RPMI8226 (cell line): ENCODE data around the gene FRS2.
"Not testable (repeated sequence)": the region's sequence is repeated elsewhere in the genome, so short reads cannot be mapped to it uniquely, and the experiment has no call there.

Experiments used
- DNase-seq: peaks from one replicate; pipeline ENCODE4 v3.0.0-alpha.2; 2015

The FRS2 gene

DNA sequence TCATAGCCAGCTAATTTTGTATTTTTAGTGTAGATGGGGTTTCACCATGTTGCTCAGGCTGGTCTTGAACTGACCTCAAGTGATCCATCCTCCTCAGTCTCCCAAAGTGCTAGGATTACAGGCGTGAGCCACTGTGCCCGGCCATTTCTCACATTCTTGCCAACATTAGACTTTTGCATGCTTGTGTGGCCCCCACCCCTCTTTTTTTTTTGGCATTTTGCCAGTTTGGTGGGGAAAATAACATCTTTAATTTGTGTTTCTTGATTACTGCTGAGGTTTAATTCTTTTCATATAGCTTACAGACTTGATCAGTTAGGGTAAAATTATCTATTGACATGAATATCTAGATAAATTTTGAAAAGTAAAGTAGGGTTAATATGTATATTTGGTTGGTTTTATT is 118.9 kb downstream of the FRS2 start:
- no peak for DNase-seq

DNA sequence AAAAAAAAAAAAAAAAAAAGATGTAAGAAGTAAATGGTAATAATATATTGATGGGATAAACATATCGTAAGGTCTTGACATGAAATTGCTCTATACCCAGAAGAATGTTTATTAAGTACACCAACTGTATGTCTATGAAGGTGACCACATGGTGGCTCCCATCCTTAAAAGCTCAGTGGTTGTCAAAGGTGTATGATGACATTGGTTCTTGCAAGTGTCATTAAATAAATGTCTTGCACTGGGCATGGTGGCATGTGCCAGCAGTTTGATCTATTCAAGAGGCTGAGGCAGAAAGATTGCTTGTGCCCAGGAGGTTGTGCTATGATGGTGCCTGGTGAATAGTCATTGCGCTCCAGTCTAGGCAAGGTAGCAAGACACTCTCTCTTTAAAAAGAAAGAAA is 125.5 kb downstream of the FRS2 start:
- DNase-seq, result no peak

DNA sequence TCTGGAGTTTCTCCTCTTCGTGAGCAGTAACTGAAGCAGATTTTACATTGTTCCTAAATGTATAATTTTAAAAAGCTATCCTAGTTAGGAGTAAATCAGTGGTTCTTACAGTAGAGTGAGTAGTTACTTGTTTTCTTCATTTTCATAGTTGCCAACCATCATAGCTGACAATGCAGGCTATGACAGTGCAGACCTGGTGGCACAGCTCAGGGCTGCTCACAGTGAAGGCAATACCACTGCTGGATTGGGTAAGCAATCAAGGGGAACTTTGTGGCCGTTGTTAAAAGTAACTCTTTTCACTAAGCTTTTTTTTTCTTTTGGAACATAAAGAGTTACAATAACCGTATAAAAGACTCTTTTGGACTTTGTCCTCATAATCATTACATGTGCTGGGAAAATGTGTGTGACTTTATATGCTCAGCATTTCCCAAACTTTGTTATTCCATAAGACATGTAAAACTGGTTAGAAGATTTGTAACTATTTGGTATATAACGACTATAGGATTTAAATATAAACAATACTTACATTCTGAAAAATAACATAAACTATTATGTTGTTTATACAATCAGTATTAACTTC is 128.1 kb downstream of the FRS2 start:
- no peak for DNase-seq

DNA sequence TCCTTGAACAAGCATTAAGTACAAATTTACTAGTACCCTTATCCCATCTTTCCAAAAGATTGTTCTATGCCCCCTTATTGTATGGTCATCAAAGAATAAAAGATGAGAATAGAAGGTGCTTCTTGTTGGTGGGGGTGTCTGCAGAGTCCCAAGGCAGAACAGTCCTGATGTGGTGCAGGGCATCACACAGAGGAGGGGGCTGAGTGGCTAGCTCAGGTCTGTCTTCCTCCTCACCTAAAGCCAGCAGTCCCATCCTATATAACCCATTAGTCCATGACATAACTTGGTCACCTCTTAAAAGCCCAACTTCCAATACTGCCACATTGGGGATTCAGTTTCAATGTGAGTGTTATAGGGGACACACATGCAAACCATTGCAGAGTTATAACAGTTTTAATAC is 130.6 kb downstream of the FRS2 start:
- DNase-seq, result no peak

DNA sequence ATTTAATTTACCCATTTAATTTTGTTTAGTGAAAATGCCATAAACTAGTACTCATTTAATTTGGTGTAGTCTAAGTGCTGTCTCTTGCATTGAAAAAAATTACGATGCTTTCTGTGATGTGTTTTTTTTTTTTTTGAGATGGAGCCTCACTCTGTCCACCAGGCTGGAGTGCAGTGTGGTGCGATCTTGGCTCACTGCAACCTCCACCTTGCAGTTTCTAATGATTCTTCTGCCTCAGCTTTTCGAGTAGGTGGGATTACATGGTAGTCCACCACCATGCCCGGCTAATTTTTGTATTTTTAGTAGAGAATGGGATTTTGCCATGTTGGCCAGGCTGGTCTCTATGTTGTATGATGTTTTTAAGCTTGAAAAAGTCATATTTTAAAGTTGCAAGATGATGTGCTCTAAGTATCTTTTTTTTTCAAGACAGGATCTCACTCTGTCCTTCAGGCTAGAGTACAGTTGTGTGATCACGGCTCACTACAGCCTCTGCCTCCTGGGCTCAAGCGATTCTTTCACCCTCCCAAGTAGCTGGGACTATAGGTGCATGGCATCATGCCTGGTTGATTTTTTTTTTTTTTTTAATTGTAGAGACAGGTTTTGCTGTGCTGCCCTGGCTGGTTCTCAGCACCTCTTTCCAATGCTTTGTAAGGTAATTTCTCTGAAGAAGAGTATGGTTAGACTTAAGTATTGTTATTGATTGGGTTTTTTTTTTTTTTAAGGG is 131.9 kb downstream of the FRS2 start:
- DNase-seq, result no peak

DNA sequence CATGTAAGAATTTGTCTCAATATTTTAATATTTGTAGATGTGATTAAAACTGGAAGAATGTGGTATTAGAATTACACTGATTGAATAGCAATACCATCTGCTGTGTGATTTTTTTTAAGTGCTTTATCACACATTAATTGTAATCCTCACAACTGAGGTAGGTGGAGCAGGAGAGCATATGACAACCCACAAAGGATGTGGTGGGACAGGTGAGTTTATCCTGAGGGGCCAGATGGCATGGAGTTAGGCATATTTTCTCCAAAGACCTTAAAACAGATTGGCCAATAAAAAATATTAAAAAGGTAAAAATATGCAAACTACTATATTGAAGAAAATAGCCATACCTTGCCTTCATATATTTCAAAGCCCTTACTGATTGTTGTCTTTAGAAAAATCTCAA is 132.8 kb downstream of the FRS2 start:
- DNase-seq, result no peak

DNA sequence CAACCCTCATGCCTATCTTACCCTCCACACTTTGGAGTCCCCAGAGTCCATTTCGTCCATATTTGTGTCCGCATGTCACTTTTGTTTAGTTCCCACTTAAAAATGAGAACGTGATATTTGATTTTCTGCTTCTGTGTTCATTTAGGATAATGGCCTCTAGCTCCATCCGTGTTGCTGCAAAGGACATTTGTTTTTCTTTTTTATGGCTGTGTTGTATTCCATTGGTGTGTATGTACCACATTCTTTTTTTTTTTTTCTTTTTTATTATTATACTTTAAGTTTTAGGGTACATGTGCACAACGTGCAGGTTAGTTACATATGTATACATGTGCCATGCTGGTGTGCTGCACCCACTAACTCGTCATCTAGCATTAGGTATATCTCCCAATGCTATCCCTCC is 133.4 kb downstream of the FRS2 start:
- not testable (repeated sequence) for DNase-seq

DNA sequence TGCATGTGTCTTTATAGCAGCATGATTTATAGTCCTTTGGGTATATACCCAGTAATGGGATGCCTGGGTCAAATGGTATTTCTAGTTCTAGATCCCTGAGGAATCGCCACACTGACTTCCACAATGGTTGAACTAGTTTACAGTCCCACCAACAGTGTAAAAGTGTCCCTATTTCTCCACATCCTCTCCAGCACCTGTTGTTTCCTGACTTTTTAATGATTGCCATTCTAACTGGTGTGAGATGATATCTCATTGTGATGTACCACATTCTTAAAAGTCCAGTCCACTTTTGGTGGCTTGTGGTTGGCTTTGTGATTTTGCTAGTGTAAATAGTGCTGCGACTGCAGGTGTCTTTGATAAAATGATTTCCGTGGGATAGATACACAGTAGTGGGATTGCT is 134.1 kb downstream of the FRS2 start:
- DNase-seq, result not testable (repeated sequence)

DNA sequence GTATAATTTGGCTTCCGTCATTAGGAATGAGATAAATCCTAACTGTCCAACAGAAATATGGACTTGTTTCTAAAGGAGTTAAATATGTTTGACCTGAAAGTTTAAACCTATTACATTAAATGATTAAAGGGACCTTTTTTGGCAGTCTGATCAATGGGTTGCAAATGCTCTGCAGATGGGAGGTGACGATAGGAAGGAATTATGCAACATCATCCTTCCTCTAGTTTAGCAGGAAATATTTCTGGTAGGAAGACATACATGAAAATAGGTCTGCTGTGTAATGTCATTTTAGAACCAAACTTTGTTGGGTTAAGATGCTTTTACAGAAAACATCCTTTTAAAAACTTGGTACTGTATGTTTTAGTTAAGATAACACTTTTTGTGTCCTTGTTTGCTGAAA is 137.9 kb downstream of the FRS2 start:
- no peak for DNase-seq

DNA sequence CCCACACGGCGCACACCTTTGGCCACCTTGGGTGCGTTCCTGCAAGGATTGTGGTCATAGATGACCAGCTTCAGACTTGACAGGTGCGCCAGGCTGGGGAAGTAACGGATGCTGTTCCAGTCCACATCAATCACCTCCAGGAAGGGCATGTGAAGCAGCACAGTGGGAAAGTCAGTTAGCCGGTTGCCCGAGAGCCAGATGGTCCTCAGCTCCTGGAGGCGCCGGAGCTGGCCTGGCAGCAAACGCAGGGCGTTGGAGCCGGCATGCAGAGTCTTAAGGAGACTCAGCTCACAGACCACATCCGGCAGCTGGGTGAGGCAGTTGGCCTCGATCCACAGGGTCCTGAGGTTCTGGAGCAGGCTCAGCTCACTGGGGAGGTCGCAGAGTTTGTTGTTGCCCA is 139.9 kb downstream of the FRS2 start:
- no peak for DNase-seq

DNA sequence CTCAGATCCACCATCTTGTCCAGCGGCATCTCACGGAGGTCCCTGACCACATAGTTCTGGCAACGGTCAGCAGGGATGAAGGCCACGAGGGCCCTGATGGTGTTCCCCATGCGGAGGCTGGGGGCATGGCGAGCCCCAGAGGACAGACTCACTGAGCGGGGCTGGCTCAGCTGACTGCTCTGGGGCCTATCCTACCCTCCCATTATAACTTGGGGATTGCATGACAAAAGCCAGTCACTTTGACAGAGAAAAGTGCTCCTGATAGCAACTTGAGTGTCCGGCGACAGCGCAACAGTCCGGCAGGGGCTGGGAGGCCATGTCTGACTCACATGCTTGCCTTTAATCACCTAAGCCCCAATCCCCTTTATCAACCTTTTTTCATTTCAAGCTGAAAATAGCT is 140.5 kb downstream of the FRS2 start, which contains the start of gene LRRC10:
TSS of gene LRRC10 (minus strand) at position 179 of the 400 bp plus-strand sequence. CDS start at position 110, 69 bp downstream.
- no peak for DNase-seq

DNA sequence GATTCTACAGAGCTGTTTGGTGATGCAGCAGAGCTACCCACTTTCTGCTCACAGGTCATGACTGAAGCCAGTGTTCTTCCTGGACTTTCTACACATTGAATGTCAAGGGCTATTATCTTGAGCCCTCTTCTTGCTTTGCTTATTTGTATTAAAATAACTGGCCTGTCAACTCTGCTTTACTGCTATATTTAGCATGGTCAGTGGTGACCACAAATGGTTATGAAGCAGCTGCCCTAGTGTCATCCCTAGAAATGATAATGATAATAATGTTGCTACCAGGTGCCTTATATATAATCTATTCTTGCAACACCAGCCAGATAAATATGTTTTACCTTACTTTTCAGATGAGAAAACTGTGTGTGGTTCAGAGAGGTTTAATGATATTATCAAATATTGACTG is 143.2 kb downstream of the FRS2 start:
- DNase-seq, result no peak

DNA sequence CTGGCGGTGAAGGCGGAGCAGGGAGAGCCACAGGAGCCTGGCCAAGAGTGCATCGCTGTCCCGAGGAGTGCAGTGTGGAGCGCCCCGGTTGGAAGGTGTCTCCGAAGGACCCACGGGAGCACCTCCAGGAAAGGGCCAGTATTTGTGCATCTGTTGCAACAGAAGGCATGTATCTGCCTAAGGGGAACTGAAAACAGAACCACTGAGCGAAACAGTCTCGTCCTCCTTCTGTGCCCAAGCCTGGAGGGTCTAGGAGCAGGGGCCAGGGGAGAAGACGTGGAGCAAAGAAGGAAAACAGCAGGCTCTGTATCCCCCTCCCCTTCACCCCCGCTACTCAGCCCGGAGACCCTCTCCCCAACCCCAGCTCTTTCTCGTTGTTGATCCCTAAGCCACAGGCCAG is 145.8 kb downstream of the FRS2 start:
- no peak for DNase-seq

DNA sequence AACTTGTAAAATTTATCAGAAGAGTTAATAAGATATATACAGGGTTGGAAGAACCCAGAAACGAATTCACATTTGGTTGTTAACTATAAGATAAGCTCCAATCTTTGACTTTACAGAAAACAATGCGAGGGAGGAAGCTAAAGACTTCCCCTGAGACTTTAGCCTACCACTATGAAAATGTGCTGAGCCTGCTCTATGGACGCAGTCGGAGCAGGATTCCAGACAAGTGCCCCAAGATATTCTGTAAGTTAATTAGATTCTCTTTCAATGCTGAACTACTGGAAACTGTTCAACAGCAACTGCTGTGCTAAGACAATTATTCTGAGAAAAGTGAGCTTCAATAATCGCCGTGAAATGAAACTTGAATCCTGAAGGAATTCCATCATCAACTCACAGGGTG is 148.9 kb downstream of the FRS2 start:
- DNase-seq, result no peak

DNA sequence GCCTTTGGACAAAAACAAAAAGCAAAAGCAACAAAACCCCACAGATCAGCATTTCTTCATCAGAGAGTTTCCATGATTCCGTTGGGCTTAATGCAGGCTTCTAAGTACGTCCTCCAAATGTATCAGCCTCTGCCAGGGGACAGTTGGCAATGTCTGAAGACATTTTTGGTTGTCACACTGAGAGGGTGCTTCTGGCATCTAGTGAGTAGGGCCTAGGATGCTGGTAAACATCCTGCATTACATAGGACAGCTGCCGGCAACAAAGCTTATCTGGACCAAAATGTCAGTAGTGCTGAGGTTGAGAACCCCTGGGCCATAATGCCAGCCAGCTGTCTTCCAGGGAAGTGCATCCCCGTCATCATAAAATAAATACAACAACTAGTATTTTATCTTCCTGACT is 149.9 kb downstream of the FRS2 start:
- DNase-seq, result no peak

DNA sequence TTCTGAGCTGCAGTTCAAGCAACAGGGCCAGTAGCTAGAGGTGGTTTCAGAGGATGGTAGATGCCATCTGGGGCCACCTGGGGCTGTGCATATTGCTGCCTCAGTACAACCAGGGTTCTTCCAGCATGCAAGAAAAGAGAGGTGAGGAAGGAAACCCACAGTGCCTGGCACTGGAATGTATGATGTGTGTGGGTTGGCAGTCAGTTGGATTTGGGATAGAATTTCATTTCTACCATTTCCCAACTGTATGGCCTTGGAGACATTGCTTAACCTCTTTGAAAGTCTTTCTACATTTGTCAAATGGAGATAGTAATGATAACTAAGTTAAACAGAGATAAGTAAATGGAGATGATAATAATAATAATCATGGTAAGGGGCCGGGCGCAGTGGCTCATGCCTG is 150.7 kb downstream of the FRS2 start:
- no peak for DNase-seq

DNA sequence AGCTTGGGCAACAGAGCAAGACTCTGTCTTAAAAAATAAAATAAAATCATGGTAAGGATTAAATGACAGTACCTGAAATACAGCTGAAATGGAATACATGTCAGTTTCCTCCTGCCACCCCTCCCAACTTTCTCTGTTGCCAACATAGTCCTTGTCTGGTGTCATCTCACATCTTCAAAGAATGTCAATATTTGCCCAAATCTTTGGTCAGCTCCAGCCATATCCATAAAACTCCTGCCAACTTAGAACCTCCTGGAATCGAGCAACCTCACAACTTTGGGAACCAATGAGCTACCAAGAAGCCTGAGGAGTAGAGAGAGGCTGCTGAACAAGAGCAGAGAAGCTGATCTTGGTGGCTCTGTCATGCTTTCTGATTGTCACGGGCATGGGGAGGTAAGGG is 151.4 kb downstream of the FRS2 start:
- DNase-seq, result no peak

DNA sequence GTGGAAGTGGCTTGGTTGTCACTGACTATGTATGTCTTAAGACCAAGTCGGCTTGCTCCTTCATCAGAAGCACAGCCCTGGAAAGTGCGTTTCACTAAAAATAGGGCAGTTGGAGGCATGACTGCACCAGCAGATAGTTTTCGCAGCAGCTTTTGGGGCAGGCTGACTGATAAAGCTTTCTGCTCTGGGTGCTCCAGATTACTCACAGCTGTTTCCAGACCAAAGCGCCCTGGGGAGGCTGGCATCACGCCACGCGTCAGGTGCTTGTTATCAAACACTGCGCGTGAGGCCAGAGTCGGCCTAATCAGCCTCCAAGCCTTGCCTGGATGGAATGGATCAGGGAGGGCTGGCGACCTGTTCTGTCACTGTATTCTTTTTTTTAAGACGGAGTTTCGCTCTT is 153.8 kb downstream of the FRS2 start:
- DNase-seq, result no peak

DNA sequence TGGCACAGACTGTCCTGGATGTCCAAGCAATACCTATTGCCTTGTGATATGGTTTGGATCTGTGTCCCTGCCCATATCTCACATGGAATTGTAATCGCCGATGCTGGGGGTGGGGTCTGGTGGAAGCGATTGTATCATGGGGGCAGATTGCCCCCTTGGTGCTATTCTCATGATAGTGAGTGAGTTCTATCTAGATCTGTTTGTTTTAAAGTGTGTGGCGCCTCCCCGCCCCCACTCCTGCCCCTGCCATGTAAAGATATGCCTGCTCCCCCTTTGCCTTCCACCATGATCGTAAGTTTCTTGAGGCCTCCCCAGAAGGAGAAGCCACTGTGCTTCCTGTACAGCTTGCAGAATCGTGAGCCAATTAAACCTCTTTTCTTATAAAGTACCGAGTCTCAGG is 157.3 kb downstream of the FRS2 start:
- DNase-seq, result no peak
